Tibial nerve (tissue), 4 donors: ENCODE measurements around the gene SLC11A2. TPM values are rescaled to one million over a fixed set of nuclear protein-coding genes. Genes with fewer than 3 reads are reported as not detected.

Experiments
- DNase-seq, 2 donors: peaks; one replicate each; pipeline ENCODE4 v3.0.0-alpha.2; 2019; ENCODE audit warnings: low spot score in 2 of 2
- H3K27ac ChIP-seq, 4 donors: fragments of 200-600 bp; sonication (generic) in 3 of 4; one replicate each; pipeline ENCODE4 v1.5.1; 2017 to 2019; ENCODE audit warnings: mild to moderate bottlenecking in 1 of 4
- H3K27me3 ChIP-seq, 2 donors: fragments of 200-600 bp; sonication (generic) in 1 of 2; one replicate each; pipeline versions ENCODE4 v1.5.1 to v1.6.0; 2017 to 2019
- H3K36me3 ChIP-seq, 3 donors: fragments of 200-600 bp; sonication (generic); one replicate each; pipeline ENCODE4 v1.5.1; 2018 to 2019
- H3K4me1 ChIP-seq, 4 donors: fragments of 200-600 bp; sonication (generic) in 3 of 4; one replicate each; pipeline ENCODE4 v1.5.1; 2017 to 2019
- H3K4me3 ChIP-seq, 4 donors: fragments of 200-600 bp; sonication (generic) in 3 of 4; one replicate each; pipeline ENCODE4 v1.5.1; 2017 to 2019; ENCODE audit warnings: mild to moderate bottlenecking in 1 of 4, moderate library complexity in 1 of 4
- H3K9me3 ChIP-seq, 4 donors: fragments of 200-600 bp; sonication (generic) in 3 of 4; one replicate each; pipeline ENCODE4 v1.5.1; 2017 to 2019
- EP300 ChIP-seq, 2 donors: sonication (generic); formaldehyde crosslinking; IDR thresholded peaks; one replicate each; pipeline ENCODE4 v1.6.1; 2017; ENCODE audit warnings: antibody characterized with exemption in 2 of 2, mild to moderate bottlenecking in 1 of 2
- POLR2A ChIP-seq, 2 donors: fragments of 450-650 bp; IDR thresholded peaks; one replicate each; pipeline ENCODE4 v1.6.1; 2017; ENCODE audit warnings: antibody characterized with exemption in 2 of 2, mild to moderate bottlenecking in 2 of 2, moderate library complexity in 2 of 2
- WGBS, 2 donors: methylation state at CpG; one replicate each; pipeline ENCODE4 v1.1.5; 2018; 5-methylcytosine and 5-hydroxymethylcytosine counted together
- total RNA-seq, 4 donors: library from RNA; depleted of rRNA; stranded (reverse); fragments of >200 nt; gene quantifications; one replicate each; pipeline ENCODE4 v1.1.0, GENCODE V29; 2016
- TF ChIP-seq, protein P1 (sequence below), 5 experiments: fragments of 200-600 bp in 3 of 5; fragments of 450-650 bp in 2 of 5; sonication (generic) in 3 of 5; IDR thresholded peaks; one replicate each; pipeline ENCODE4 v1.5.1; 2016 to 2019; ENCODE audit warnings: antibody characterized with exemption in 5 of 5, mild to moderate bottlenecking in 3 of 5, moderate library complexity in 2 of 5

The SLC11A2 gene
- total RNA-seq, 4 donors from 2014 or later = 44.0 to 81.9 (median 51.2) TPM

DNA sequence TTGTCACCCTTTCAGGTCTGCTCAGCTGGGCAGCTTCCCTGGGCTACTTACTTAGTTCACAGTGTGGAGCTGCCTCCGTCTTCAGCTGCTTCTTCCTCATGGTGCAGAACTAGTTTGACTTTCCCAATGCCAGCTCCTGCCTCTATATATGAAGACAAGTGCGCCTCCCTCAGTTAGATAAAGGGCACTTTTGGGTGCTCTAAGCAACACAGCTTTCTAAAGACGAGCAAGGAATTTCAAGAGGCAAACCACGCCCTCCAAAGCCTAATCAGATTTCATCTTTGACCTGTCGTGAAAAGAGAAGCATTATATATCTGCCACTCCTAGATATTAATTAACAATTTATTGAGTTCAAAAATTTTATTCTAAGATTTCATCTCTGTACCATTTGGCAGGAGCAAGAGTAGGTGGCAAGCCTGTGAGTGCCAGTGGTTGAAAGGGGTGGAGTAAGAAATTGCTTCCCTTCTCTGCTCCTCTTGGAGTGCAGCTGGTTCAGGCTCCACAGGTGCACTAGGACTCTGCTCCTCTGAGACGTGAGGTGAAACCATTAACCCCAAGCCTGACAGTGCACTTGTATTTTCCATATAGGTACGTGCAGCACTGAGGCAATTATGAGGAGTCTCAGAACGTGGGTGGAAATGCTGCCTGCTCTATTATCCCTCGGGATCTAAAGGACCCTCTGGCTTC, 2.1 kb upstream of the SLC11A2 start:
- Histone ChIP-seq H3K36me3 (no peaks in the 10 kb centered on the region), H3K4me3 (no peak overlapping the region), H3K9me3 (no peaks in the 10 kb centered on the region), H3K27me3 (no peaks in the 10 kb centered on the region), H3K4me1 (peaks cover 0 to 32% (median 10%) of the 10 kb centered on the region in 4 donors), H3K27ac (no peak overlapping the region)
- WGBS, 2 donors = 21 to 23% methylated on average over 9 of the region's 9 CpGs
- peak in 1 of 2 donors; percentile 21 for DNase-seq
- TF ChIP-seq POLR2A (IDR thresholded peaks at IDR 0.05) (no peak), EP300 (IDR thresholded peaks at IDR 0.05) (no peak)
- TF ChIP-seq, protein P1, sequence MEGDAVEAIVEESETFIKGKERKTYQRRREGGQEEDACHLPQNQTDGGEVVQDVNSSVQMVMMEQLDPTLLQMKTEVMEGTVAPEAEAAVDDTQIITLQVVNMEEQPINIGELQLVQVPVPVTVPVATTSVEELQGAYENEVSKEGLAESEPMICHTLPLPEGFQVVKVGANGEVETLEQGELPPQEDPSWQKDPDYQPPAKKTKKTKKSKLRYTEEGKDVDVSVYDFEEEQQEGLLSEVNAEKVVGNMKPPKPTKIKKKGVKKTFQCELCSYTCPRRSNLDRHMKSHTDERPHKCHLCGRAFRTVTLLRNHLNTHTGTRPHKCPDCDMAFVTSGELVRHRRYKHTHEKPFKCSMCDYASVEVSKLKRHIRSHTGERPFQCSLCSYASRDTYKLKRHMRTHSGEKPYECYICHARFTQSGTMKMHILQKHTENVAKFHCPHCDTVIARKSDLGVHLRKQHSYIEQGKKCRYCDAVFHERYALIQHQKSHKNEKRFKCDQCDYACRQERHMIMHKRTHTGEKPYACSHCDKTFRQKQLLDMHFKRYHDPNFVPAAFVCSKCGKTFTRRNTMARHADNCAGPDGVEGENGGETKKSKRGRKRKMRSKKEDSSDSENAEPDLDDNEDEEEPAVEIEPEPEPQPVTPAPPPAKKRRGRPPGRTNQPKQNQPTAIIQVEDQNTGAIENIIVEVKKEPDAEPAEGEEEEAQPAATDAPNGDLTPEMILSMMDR (IDR thresholded peaks at IDR 0.05) = peak in 4 of 5 experiments; percentile 19 to 37 (median 24)

DNA sequence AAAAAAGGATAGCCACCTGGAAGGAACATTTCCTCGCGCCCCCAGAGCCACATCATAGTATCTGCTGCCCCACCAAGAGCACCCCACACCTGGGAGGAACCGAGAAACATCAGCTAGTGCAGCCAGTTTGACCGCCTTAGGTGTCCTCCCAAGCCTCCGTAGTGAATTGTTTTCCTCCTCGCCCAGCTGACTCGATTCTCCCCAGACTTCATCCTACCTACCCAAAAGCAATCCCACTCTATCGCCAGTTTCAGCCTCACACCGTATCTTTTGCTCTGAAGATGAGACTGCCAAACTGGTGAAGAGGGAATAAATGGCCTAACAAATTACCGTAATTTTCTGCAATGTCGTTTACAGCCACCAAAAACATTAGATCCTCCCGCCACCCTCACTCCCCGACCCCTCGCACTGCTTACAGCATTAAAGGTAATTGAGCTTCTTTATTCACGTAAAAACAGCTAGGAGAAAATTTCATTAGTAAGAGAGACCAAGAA, 1.2 kb upstream of the SLC11A2 start:
- H3K9me3 ChIP-seq = no peaks in the 10 kb centered on the region
- H3K27me3 ChIP-seq = no peaks in the 10 kb centered on the region
- H3K27ac ChIP-seq = no peak overlapping the region
- H3K4me1 ChIP-seq = peaks cover 0 to 40% (median 14%) of the 10 kb centered on the region in 4 donors
- no peak for TF ChIP-seq POLR2A (IDR thresholded peaks at IDR 0.05)
- TF ChIP-seq EP300 (IDR thresholded peaks at IDR 0.05) = no peak
- TF ChIP-seq, protein P1 (IDR thresholded peaks at IDR 0.05) = no peak
- DNase-seq = no peak
- WGBS, 2 donors = 93% methylated on average over 15 of the region's 15 CpGs
- H3K4me3 ChIP-seq = no peak overlapping the region
- H3K36me3 ChIP-seq = no peaks in the 10 kb centered on the region

DNA sequence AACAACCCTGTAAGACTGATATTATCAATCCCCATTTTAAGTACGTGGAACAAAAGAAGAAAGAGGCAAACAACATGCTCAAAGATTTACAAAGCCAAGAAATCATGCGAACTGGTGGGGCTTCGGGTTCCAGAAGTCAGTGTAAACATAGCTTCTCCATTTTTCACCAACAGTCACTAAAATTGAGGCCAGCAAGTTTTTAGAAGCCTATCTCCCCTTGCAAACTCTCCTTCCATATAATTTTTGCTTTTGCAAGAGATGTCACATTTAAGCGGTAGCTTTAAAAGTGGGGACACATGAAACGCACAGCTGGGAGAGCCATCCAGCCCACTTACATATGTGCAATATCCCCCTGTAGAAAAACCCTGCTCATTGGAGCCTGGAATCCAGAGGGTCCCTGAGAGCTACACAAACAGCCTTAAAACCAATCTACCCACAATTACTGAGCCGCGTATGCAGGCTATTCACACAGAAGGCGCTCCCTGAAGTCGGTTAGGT, 797 bp downstream of the SLC11A2 start:
- Histone ChIP-seq H3K4me1 (peaks cover 0 to 58% (median 25%) of the 10 kb centered on the region in 4 donors), H3K36me3 (no peaks in the 10 kb centered on the region), H3K4me3 (peak overlapping the region; percentile 60 to 97 (median 75)), H3K9me3 (no peaks in the 10 kb centered on the region), H3K27me3 (no peaks in the 10 kb centered on the region), H3K27ac (peak overlapping the region; percentile 90 to 98 (median 94))
- 6% methylated on average over 9 of the region's 9 CpGs for WGBS, 2 donors
- no peak for TF ChIP-seq POLR2A (IDR thresholded peaks at IDR 0.05)
- TF ChIP-seq EP300 (IDR thresholded peaks at IDR 0.05) = no peak
- TF ChIP-seq, protein P1 (IDR thresholded peaks at IDR 0.05) = no peak
- DNase-seq = no peak

DNA sequence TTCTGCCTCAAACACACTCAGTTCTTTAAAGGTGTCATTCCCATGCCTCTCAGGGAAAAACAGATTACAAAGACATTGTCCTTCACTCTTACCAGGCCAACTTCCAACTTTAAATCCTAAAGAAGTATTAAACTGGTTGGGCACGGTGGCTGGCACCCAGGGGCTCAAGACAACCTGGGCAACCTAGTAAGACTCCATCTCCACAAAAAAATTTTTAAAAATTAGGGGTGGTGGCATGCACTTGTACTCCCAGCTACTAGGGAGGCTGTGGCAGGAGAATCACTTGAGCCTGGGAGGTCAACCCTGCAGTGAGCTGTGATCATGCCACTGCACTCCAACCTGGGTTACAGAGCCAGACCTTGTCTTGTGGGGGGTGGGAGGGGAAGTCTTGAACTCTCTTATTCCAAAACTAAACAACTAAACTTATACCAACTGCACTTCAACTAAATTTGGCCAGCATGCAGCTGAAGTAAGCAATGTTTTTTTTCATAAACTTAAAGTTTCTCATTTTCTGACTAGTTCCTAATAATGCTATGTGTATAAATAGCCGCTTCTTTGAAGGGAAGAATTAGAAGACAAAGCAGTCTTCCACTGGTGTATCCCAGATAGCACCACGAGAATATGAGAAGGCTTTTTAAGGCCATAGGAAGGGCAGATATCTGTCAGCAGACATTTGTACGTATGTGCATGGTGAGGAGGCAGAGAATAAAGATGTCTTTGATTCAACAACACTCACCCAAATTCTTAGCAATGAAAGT, 2.4 kb downstream of the SLC11A2 start:
- Histone ChIP-seq H3K27ac (peak overlapping the region; percentile 90 to 98 (median 94)), H3K4me1 (peaks cover 0 to 68% (median 25%) of the 10 kb centered on the region in 4 donors), H3K27me3 (no peaks in the 10 kb centered on the region), H3K36me3 (no peaks in the 10 kb centered on the region), H3K4me3 (peak overlapping the region; percentile 60 to 97 (median 75)), H3K9me3 (no peaks in the 10 kb centered on the region)
- WGBS, 2 donors = 40 to 47% methylated on average over 4 of the region's 4 CpGs
- TF ChIP-seq POLR2A (IDR thresholded peaks at IDR 0.05) = no peak
- TF ChIP-seq EP300 (IDR thresholded peaks at IDR 0.05) = no peak
- TF ChIP-seq, protein P1 (IDR thresholded peaks at IDR 0.05) = no peak
- no peak for DNase-seq
